Lower leg skin (tissue), 3 donors: ENCODE measurements around the gene DLG2.

ENCODE experiments used
- POLR2A ChIP-seq, 2 donors: fragments of 450-650 bp; IDR thresholded peaks; one replicate each; pipeline ENCODE4 v1.6.1; 2016 to 2017; ENCODE audit warnings: antibody characterized with exemption in 2 of 2, mild to moderate bottlenecking in 1 of 2, moderate library complexity in 1 of 2
- TF ChIP-seq, protein P1 (sequence below), 3 donors: fragments of 450-650 bp; IDR thresholded peaks; one replicate each; pipeline ENCODE4 v1.5.1; 2016; ENCODE audit warnings: antibody characterized with exemption in 3 of 3, mild to moderate bottlenecking in 3 of 3, moderate library complexity in 2 of 3

DNA sequence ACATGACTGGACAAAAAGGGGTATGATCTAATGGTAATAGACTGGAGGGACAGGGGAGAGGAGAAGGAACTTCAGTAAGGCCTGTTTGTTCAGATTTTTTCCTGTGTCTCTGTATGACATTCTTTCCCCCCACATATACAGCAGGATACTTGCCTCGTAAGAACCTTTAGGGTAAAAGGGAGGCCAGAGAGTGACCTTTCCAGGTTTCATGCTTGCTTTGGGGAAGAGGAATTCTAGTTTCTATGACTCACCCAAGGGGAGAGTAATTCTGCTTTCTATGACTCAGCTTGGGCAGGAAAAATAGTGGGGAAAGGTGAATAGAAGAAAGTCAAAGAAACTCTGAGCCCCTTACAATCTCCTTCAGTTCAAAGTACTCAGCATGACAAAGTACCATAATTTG is 457.0 kb downstream of the DLG2 start:
- TF ChIP-seq, protein P1, sequence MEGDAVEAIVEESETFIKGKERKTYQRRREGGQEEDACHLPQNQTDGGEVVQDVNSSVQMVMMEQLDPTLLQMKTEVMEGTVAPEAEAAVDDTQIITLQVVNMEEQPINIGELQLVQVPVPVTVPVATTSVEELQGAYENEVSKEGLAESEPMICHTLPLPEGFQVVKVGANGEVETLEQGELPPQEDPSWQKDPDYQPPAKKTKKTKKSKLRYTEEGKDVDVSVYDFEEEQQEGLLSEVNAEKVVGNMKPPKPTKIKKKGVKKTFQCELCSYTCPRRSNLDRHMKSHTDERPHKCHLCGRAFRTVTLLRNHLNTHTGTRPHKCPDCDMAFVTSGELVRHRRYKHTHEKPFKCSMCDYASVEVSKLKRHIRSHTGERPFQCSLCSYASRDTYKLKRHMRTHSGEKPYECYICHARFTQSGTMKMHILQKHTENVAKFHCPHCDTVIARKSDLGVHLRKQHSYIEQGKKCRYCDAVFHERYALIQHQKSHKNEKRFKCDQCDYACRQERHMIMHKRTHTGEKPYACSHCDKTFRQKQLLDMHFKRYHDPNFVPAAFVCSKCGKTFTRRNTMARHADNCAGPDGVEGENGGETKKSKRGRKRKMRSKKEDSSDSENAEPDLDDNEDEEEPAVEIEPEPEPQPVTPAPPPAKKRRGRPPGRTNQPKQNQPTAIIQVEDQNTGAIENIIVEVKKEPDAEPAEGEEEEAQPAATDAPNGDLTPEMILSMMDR (IDR thresholded peaks at IDR 0.05): no peak
- no peak for TF ChIP-seq POLR2A (IDR thresholded peaks at IDR 0.05)
